Measurements from ENCODE around the gene PDE7B.

The PDE7B gene

DNA sequence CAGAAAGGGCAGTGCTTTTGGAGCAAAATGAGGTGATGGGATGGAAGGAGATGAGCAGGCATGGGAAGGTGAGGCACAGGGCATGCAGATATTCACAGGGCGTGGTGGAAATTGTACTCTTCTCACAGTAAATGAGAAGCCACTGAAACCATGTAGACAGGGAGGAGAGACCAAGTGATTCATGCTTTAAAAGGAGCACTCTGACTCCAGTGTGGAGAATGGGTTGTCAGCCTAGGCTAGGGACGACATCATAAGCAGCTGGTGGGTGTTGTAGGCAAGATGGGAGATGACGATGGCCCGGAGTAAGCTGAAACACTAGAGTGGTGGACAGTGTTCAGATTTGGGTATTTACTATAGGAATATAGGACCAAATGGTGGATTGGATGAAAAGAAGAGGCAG is 18.4 kb downstream of the PDE7B start:
- Histone ChIP-seq H3K4me1 (ENCODE audit: low read length) (no peaks in the 10 kb centered on the region), H3F3A (ENCODE audit: insufficient read depth, low read length) (no peaks in the 10 kb centered on the region), H3K36me3 (replicated peaks; ENCODE audit: insufficient read depth, low read length) (no peaks in the 10 kb centered on the region), H3K4me2 (ENCODE audit: low read depth, low read length) (no peak overlapping the region), H3K9me3 (replicated peaks; ENCODE audit: insufficient read depth, low read length) (no peaks in the 10 kb centered on the region), H3K27me3 (replicated peaks; ENCODE audit: insufficient read depth, low read length) (no peaks in the 10 kb centered on the region), H2AFZ (ENCODE audit: low read length) (no peak overlapping the region), H3K4me3 (ENCODE audit: low read length) (no peak overlapping the region), H3K79me2 (ENCODE audit: low read length) (no peaks in the 10 kb centered on the region), H3K9ac (ENCODE audit: low read length) (no peak overlapping the region), H3K9me2 (replicated peaks; ENCODE audit: insufficient read depth, low read length) (no peaks in the 10 kb centered on the region), H4K20me1 (ENCODE audit: insufficient read depth, low read length) (no peaks in the 10 kb centered on the region), H3K27ac (ENCODE audit: low read length) (no peak overlapping the region)
- TF ChIP-seq EZH2phosphoT487 (IDR thresholded peaks at IDR 0.05; ENCODE audit: low read length) = no peak
- no peak for TF ChIP-seq EZH2 (optimal IDR thresholded peaks at IDR 0.05; ENCODE audit: low read depth, low read length)
- TF ChIP-seq, protein P1, sequence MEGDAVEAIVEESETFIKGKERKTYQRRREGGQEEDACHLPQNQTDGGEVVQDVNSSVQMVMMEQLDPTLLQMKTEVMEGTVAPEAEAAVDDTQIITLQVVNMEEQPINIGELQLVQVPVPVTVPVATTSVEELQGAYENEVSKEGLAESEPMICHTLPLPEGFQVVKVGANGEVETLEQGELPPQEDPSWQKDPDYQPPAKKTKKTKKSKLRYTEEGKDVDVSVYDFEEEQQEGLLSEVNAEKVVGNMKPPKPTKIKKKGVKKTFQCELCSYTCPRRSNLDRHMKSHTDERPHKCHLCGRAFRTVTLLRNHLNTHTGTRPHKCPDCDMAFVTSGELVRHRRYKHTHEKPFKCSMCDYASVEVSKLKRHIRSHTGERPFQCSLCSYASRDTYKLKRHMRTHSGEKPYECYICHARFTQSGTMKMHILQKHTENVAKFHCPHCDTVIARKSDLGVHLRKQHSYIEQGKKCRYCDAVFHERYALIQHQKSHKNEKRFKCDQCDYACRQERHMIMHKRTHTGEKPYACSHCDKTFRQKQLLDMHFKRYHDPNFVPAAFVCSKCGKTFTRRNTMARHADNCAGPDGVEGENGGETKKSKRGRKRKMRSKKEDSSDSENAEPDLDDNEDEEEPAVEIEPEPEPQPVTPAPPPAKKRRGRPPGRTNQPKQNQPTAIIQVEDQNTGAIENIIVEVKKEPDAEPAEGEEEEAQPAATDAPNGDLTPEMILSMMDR (IDR thresholded peaks at IDR 0.05; ENCODE audit: low read length) = no peak
- no peak for DNase-seq

DNA sequence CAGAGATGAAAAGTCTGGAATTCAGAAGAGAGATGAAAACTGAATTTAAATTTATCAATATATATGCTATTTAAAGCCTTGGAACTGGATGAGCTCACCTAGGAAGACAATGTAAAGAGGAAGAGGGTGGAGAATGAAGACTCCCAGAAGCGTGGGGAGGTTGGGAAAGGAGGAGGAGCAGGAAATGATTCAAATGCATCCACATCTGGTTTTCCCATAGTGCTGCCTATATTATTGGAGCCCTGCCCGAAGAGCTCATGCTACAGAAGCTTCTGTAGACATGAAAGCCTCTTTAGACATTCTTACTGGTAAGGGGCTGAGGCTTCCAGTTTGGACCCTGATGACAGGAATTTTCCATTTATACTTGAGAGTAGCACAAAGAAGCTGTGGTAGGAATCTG is 19.2 kb downstream of the PDE7B start:
- Histone ChIP-seq H3K27me3 (replicated peaks; ENCODE audit: insufficient read depth, low read length) (no peaks in the 10 kb centered on the region), H3K4me3 (ENCODE audit: low read length) (no peak overlapping the region), H3K9me2 (replicated peaks; ENCODE audit: insufficient read depth, low read length) (no peaks in the 10 kb centered on the region), H3F3A (ENCODE audit: insufficient read depth, low read length) (no peaks in the 10 kb centered on the region), H3K36me3 (replicated peaks; ENCODE audit: insufficient read depth, low read length) (no peaks in the 10 kb centered on the region), H3K79me2 (ENCODE audit: low read length) (no peaks in the 10 kb centered on the region), H3K4me2 (ENCODE audit: low read depth, low read length) (no peak overlapping the region), H4K20me1 (ENCODE audit: insufficient read depth, low read length) (no peaks in the 10 kb centered on the region), H3K9ac (ENCODE audit: low read length) (no peak overlapping the region), H3K9me3 (replicated peaks; ENCODE audit: insufficient read depth, low read length) (no peaks in the 10 kb centered on the region), H2AFZ (ENCODE audit: low read length) (no peak overlapping the region), H3K4me1 (ENCODE audit: low read length) (no peaks in the 10 kb centered on the region), H3K27ac (ENCODE audit: low read length) (no peak overlapping the region)
- DNase-seq = no peak
- TF ChIP-seq EZH2 (optimal IDR thresholded peaks at IDR 0.05; ENCODE audit: low read depth, low read length) (no peak), EZH2phosphoT487 (IDR thresholded peaks at IDR 0.05; ENCODE audit: low read length) (no peak)
- TF ChIP-seq, protein P1 (IDR thresholded peaks at IDR 0.05; ENCODE audit: low read length) = no peak

DNA sequence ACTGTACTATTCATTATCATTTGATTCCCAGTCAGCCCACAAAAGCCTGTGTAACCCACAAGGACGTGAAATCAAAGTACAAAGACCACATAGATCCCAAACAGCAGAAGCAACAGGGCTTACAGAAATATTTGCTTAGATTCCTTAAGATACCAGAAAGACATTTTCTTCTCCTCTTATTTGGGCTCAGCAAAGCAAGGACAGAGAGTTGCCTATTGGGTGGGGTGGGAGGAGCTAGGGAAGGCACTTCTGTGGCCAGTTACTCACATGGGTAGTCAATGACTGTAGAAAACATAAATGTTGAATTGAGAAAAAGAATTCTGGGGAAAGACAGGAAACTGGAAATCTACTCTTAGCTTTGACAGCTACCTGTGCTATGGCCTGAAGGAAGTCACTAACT is 19.8 kb downstream of the PDE7B start:
- no peaks in the 10 kb centered on the region for H3K36me3 ChIP-seq (replicated peaks; ENCODE audit: insufficient read depth, low read length)
- H3K9ac ChIP-seq (ENCODE audit: low read length) = no peak overlapping the region
- TF ChIP-seq EZH2phosphoT487 (IDR thresholded peaks at IDR 0.05; ENCODE audit: low read length) (no peak), EZH2 (optimal IDR thresholded peaks at IDR 0.05; ENCODE audit: low read depth, low read length) (no peak)
- TF ChIP-seq, protein P1 (IDR thresholded peaks at IDR 0.05; ENCODE audit: low read length) = no peak
- DNase-seq = no peak
- no peaks in the 10 kb centered on the region for H3K4me1 ChIP-seq (ENCODE audit: low read length)
- H3K9me2 ChIP-seq (replicated peaks; ENCODE audit: insufficient read depth, low read length) = no peaks in the 10 kb centered on the region
- no peak overlapping the region for H3K4me3 ChIP-seq (ENCODE audit: low read length)
- H3F3A ChIP-seq (ENCODE audit: insufficient read depth, low read length) = no peaks in the 10 kb centered on the region
- no peaks in the 10 kb centered on the region for H4K20me1 ChIP-seq (ENCODE audit: insufficient read depth, low read length)
- no peak overlapping the region for H2AFZ ChIP-seq (ENCODE audit: low read length)
- H3K79me2 ChIP-seq (ENCODE audit: low read length) = no peaks in the 10 kb centered on the region
- H3K27ac ChIP-seq (ENCODE audit: low read length) = no peak overlapping the region
- no peak overlapping the region for H3K4me2 ChIP-seq (ENCODE audit: low read depth, low read length)
- no peaks in the 10 kb centered on the region for H3K9me3 ChIP-seq (replicated peaks; ENCODE audit: insufficient read depth, low read length)
- no peaks in the 10 kb centered on the region for H3K27me3 ChIP-seq (replicated peaks; ENCODE audit: insufficient read depth, low read length)

All from MM.1S (cell line).